Prostate gland (tissue), 2 donors: ENCODE results near the gene UVRAG.

Source experiments
- POLR2A ChIP-seq: fragments of 450-650 bp; IDR thresholded peaks from one replicate; pipeline ENCODE4 v1.6.1; 2016; ENCODE audit warnings: antibody characterized with exemption, mild to moderate bottlenecking
- TF ChIP-seq, protein P1 (sequence below), 4 experiments: fragments of 200-600 bp in 2 of 4; fragments of 450-650 bp in 2 of 4; sonication (generic) in 2 of 4; IDR thresholded peaks; 1 replicate in 3 of 4; 2 replicates in 1 of 4; pipeline ENCODE4 v1.5.1; 2016 to 2019; ENCODE audit warnings: antibody characterized with exemption in 4 of 4, mild to moderate bottlenecking in 2 of 4, moderate library complexity in 2 of 4

DNA sequence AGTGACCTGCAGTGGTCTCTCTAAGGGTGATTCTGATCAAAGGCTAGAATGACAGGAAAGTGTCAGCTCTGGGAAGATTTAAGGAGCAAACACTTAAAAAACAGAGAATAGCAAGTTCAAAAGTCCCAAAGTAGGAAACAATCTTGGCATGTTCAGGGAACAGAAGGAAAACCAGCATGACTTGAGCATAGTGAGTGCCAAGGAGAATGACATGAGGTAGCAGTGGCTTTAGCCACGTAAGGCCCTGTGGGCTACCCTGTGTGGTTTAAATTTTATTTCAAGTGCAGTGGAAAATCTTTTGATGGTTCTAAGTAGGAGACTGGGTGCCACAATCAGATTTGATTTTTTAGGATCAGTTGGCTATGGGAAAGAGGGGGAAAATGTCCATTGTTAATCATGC, 241.9 kb downstream of the UVRAG start:
- TF ChIP-seq, protein P1, sequence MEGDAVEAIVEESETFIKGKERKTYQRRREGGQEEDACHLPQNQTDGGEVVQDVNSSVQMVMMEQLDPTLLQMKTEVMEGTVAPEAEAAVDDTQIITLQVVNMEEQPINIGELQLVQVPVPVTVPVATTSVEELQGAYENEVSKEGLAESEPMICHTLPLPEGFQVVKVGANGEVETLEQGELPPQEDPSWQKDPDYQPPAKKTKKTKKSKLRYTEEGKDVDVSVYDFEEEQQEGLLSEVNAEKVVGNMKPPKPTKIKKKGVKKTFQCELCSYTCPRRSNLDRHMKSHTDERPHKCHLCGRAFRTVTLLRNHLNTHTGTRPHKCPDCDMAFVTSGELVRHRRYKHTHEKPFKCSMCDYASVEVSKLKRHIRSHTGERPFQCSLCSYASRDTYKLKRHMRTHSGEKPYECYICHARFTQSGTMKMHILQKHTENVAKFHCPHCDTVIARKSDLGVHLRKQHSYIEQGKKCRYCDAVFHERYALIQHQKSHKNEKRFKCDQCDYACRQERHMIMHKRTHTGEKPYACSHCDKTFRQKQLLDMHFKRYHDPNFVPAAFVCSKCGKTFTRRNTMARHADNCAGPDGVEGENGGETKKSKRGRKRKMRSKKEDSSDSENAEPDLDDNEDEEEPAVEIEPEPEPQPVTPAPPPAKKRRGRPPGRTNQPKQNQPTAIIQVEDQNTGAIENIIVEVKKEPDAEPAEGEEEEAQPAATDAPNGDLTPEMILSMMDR (IDR thresholded peaks at IDR 0.05): no peak
- TF ChIP-seq POLR2A: no peak
